IMR-90 (cell line): ENCODE data around the gene CEP128. TPM values are rescaled to one million over a fixed set of nuclear protein-coding genes. Genes with fewer than 3 reads are reported as not detected.

Experiments
- ATAC-seq: fragments of 200-7000 bp; cut with Tn5 transposase; 2 replicates; pipeline ENCODE4 v1.9.1; 2020; ENCODE audit warnings: low read depth, mild to moderate bottlenecking, moderate library complexity
- BruUV-seq: library from RNA; stranded (reverse); fragments of 400-500 nt; replicated peaks from 2 replicates; lab custom pipeline; 2021; lab: Mats Ljungman, UMichigan
- CTCF ChIA-PET: fragments of 300-600 bp; formaldehyde crosslinking; extraction: SDS; loops from one replicate; lab custom pipeline; 2021; ENCODE audit warnings: antibody characterized with exemption; lab: Yijun Ruan, JAX
- POLR2A ChIA-PET: fragments of 300-600 bp; sonication (Branson Sonifier 250); formaldehyde crosslinking; loops from one replicate; lab custom pipeline; 2022; ENCODE audit warnings: antibody characterized with exemption; ENCODE audit not compliant: unreplicated experiment; lab: Charles Lee
- DNase-seq: peaks from one replicate; pipeline ENCODE4 v3.0.0; 2013
- H2AFZ ChIP-seq: replicated peaks from 2 replicates; pipeline ENCODE3; 2013; ENCODE audit warnings: low read length, mild to moderate bottlenecking; ENCODE audit not compliant: poor library complexity
- H2AK5ac ChIP-seq: 2 replicates; pipeline ENCODE4 v1.6.1; 2013; ENCODE audit warnings: low read depth, low read length, inconsistent platforms
- H2AK9ac ChIP-seq: replicated peaks from 2 replicates; pipeline ENCODE3; 2013; ENCODE audit warnings: mild to moderate bottlenecking, low read depth, low read length, moderate library complexity; ENCODE audit not compliant: poor library complexity
- H2BK120ac ChIP-seq: 2 replicates; pipeline ENCODE4 v1.6.1; 2013; ENCODE audit warnings: low read depth, low read length, inconsistent platforms
- H2BK15ac ChIP-seq: 3 replicates; pipeline ENCODE4 v1.6.1; 2013; ENCODE audit warnings: low read depth, low read length, inconsistent platforms
- H2BK20ac ChIP-seq: 2 replicates; pipeline ENCODE4 v1.6.1; 2013; ENCODE audit warnings: low read depth, mild to moderate bottlenecking, inconsistent platforms, low read length, moderate library complexity
- H2BK5ac ChIP-seq: 2 replicates; pipeline ENCODE4 v1.6.1; 2013; ENCODE audit warnings: mild to moderate bottlenecking, low read depth, low read length, inconsistent platforms; ENCODE audit not compliant: poor library complexity, severe bottlenecking
- H3K14ac ChIP-seq: replicated peaks from 2 replicates; pipeline ENCODE4 v1.6.1; 2013; ENCODE audit warnings: low read depth, low read length, inconsistent platforms
- H3K18ac ChIP-seq: 2 replicates; pipeline ENCODE4 v1.6.1; 2013; ENCODE audit warnings: low read depth, low read length, control low read depth
- H3K23ac ChIP-seq: 2 replicates; pipeline ENCODE4 v1.6.1; 2013; ENCODE audit warnings: low read depth, low read length, inconsistent platforms
- H3K27ac ChIP-seq: 2 replicates; pipeline ENCODE4 v1.5.1; 2013; ENCODE audit warnings: mild to moderate bottlenecking, control low read depth, low read length; ENCODE audit not compliant: insufficient read depth
- H3K27me3 ChIP-seq: 2 replicates; pipeline ENCODE4 v1.6.1; 2013; ENCODE audit warnings: low read length; ENCODE audit not compliant: control insufficient read depth, insufficient read depth
- H3K36me3 ChIP-seq: 2 replicates; pipeline ENCODE4 v1.6.1; 2013; ENCODE audit warnings: low read length, mixed read lengths; ENCODE audit not compliant: control insufficient read depth, insufficient read depth
- H3K4ac ChIP-seq: 2 replicates; pipeline ENCODE4 v1.6.1; 2013; ENCODE audit warnings: low read depth, low read length, inconsistent platforms
- H3K4me1 ChIP-seq: 2 replicates; pipeline ENCODE4 v1.6.1; 2013; ENCODE audit warnings: low read length, mixed read lengths; ENCODE audit not compliant: control insufficient read depth, insufficient read depth
- H3K4me2 ChIP-seq: 2 replicates; pipeline ENCODE4 v1.6.1; 2013; ENCODE audit warnings: low read depth, mild to moderate bottlenecking, control low read depth, low read length, moderate library complexity
- H3K4me3 ChIP-seq: 2 replicates; pipeline ENCODE4 v1.5.1; 2013; ENCODE audit warnings: low read depth, mild to moderate bottlenecking, control low read depth, low read length, moderate library complexity; ENCODE audit not compliant: insufficient read depth
- H3K56ac ChIP-seq: 2 replicates; pipeline ENCODE4 v1.6.1; 2013; ENCODE audit warnings: low read length, inconsistent platforms; ENCODE audit not compliant: insufficient read depth; ENCODE audit errors: extremely low read depth
- H3K79me1 ChIP-seq, 2 experiments: 2 replicates each; pipeline ENCODE4 v1.6.1; 2013; ENCODE audit warnings: low read length in 2 of 2, inconsistent platforms in 1 of 2, low read depth in 1 of 2
- H3K9ac ChIP-seq: 2 replicates; pipeline ENCODE4 v1.6.1; 2013; ENCODE audit warnings: low read depth, low read length, control low read depth
- H3K9me1 ChIP-seq: 2 replicates; pipeline ENCODE4 v1.6.1; 2013; ENCODE audit warnings: low read length, inconsistent platforms; ENCODE audit not compliant: insufficient read depth
- H3K9me3 ChIP-seq: 2 replicates; pipeline ENCODE4 v1.6.1; 2013; ENCODE audit warnings: low read length; ENCODE audit not compliant: control insufficient read depth, insufficient read depth
- H4K20me1 ChIP-seq: 2 replicates; pipeline ENCODE4 v1.6.1; 2013; ENCODE audit warnings: low read length, inconsistent platforms; ENCODE audit not compliant: insufficient read depth
- H4K5ac ChIP-seq: 2 replicates; pipeline ENCODE4 v1.6.1; 2013; ENCODE audit warnings: mild to moderate bottlenecking, low read depth, low read length, control low read depth
- H4K8ac ChIP-seq, 2 experiments: 2 replicates each; pipeline ENCODE4 v1.6.1; 2013; ENCODE audit warnings: low read depth in 2 of 2, low read length in 2 of 2, control low read depth in 1 of 2, inconsistent platforms in 1 of 2
- H4K91ac ChIP-seq: 2 replicates; pipeline ENCODE4 v1.6.1; 2013; ENCODE audit warnings: low read depth, low read length, inconsistent platforms; ENCODE audit not compliant: insufficient read depth
- BHLHE40 ChIP-seq: fragments of 150-350 bp; IDR thresholded peaks from 2 replicates; pipeline ENCODE4 v1.6.1; 2016; ENCODE audit warnings: mild to moderate bottlenecking, low read depth, low read length
- CEBPB ChIP-seq: IDR thresholded peaks from 2 replicates; pipeline ENCODE4 v1.6.1; 2012; ENCODE audit warnings: low read depth, low read length, improper control_type of control experiment
- CHD1 ChIP-seq: IDR thresholded peaks from 2 replicates; pipeline ENCODE4 v1.6.1; 2012; ENCODE audit warnings: low read depth, low read length, improper control_type of control experiment
- FOS ChIP-seq: fragments of 150-350 bp; IDR thresholded peaks from 2 replicates; pipeline ENCODE4 v1.6.1; 2016; ENCODE audit warnings: low read depth, low read length
- MAFK ChIP-seq: IDR thresholded peaks from 2 replicates; pipeline ENCODE4 v1.6.1; 2012; ENCODE audit warnings: low read depth, low read length, improper control_type of control experiment
- MAZ ChIP-seq: IDR thresholded peaks from 2 replicates; pipeline ENCODE4 v1.6.1; 2012; ENCODE audit warnings: low read depth, mild to moderate bottlenecking, low read length, improper control_type of control experiment, moderate library complexity, borderline replicate concordance
- MXI1 ChIP-seq: IDR thresholded peaks from 2 replicates; pipeline ENCODE4 v1.6.1; 2012; ENCODE audit warnings: low read depth, mild to moderate bottlenecking, low read length, moderate library complexity, borderline replicate concordance
- RCOR1 ChIP-seq: IDR thresholded peaks from 2 replicates; pipeline ENCODE4 v1.6.1; 2012; ENCODE audit warnings: mild to moderate bottlenecking, low read length, improper control_type of control experiment; ENCODE audit not compliant: insufficient replicate concordance
- RFX5 ChIP-seq: IDR thresholded peaks from 2 replicates; pipeline ENCODE4 v1.8.0; 2012; ENCODE audit warnings: low read depth, mild to moderate bottlenecking, low read length, moderate library complexity
- SMC3 ChIP-seq: fragments of 150-350 bp; IDR thresholded peaks from 2 replicates; pipeline ENCODE4 v1.6.1; 2016; ENCODE audit warnings: low read depth, mild to moderate bottlenecking, antibody characterized with exemption, low read length, moderate library complexity
- WGBS, 2 experiments: methylation state at CpG; one replicate each; pipeline versions ENCODE4 v1.1.5 to v1.1.7; 2013; ENCODE audit warnings: missing lambda C conversion rate in 2 of 2; ENCODE audit not compliant: insufficient read length in 1 of 2; ENCODE audit errors: extremely low coverage in 2 of 2; 5-methylcytosine and 5-hydroxymethylcytosine counted together
- dilution Hi-C: fragments of 300-500 bp; cut with HindIII; formaldehyde crosslinking; loops from one replicate; pipeline ENCODE4 v1.14.3; 2018; ENCODE audit warnings: low sequenced_read_pairs; ENCODE audit not compliant: unreplicated experiment
- in situ Hi-C: fragments of 300-500 bp; cut with MboI; formaldehyde crosslinking; loops from 3 replicates; pipeline ENCODE4 v1.14.3; 2019; ENCODE audit warnings: low sequenced_read_pairs, inconsistent platforms, mixed read lengths
- intact Hi-C: fragments of 100-400 bp; cut with micrococcal nuclease; formaldehyde crosslinking; loops from 2 replicates; pipeline ENCODE4 v1.10.0; 2022
- polyA plus RNA-seq, 3 experiments: library from polyadenylated mRNA; depleted of rRNA; stranded (reverse); fragments of >200 nt; gene quantifications; 2 replicates each; pipeline ENCODE4 v1.2.3, GENCODE V29; 2012; ENCODE audit warnings: low replicate concordance in 1 of 3
- total RNA-seq: library from RNA; depleted of rRNA; stranded (reverse); fragments of >200 nt; gene quantifications from 2 replicates; pipeline ENCODE4 v1.2.3, GENCODE V29; 2012
- TF ChIP-seq, protein P1 (sequence below): conservative IDR thresholded peaks from 2 replicates; pipeline ENCODE4 v1.5.1; 2012; ENCODE audit warnings: mild to moderate bottlenecking, low read depth, low read length, improper control_type of control experiment
- TF ChIP-seq, protein P2 (sequence below): fragments of 150-350 bp; IDR thresholded peaks from 2 replicates; pipeline ENCODE4 v1.6.1; 2016; ENCODE audit warnings: low read depth, mild to moderate bottlenecking, low read length, moderate library complexity, borderline replicate concordance
- TF ChIP-seq, protein P3 (sequence below): fragments of 150-350 bp; IDR thresholded peaks from 2 replicates; pipeline ENCODE4 v1.6.1; 2017; ENCODE audit warnings: mild to moderate bottlenecking, antibody characterized with exemption, low read length, low read depth

CEP128 gene
- total and polyA plus RNA-seq, 2 of the 4 experiments (the other 2 are of a cell fraction) = 1.9 to 5.7 TPM

DNA sequence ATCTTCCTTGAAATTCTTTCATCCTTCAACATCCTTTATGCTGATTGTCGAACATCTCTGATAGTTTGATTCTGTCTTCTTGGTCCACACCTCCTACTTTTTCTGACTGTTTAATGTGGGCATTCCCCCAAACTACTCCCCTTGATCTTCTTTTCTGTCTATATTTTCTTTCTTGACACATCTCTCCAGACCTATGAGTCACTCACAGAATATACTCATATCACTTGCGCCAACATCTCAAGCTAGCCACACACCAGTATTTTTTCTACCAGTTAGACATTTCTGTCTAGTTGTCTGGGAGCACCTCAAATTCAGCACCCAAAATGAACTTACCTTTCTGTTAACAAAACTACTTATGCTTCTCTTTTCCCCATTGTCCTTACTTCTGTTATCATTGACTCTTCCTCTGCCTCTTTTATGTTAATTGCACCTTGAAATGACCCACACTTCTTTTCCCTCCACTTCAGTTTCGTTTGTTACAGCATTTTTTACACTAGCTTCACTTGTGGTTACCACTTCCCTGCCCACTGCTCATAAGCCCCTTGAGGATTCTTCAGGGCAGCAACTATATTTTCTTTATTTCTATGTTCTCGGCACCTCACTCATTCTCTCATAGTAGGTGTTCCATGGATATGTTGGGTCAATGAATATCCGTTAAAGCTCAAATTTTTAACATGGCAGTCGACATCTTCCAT, 47.3 kb upstream of the CEP128 start:
- Histone ChIP-seq H2BK20ac (no peak overlapping the region), H3K9me3 (no peaks in the 10 kb centered on the region), H3K4me1 (no peaks in the 10 kb centered on the region), H3K27ac (no peak overlapping the region), H2BK15ac (no peak overlapping the region), H3K56ac (no peak overlapping the region), H3K79me1 (no peaks in the 10 kb centered on the region), H2BK120ac (no peak overlapping the region), H3K9me1 (no peaks in the 10 kb centered on the region), H3K4ac (no peak overlapping the region), H3K14ac (no peak overlapping the region), H3K36me3 (no peaks in the 10 kb centered on the region), H2AK5ac (no peak overlapping the region), H3K4me3 (no peak overlapping the region), H2AK9ac (no peak overlapping the region), H3K9ac (no peak overlapping the region), H4K20me1 (no peaks in the 10 kb centered on the region), H2BK5ac (no peak overlapping the region), H2AFZ (no peak overlapping the region), H4K91ac (no peak overlapping the region), H3K27me3 (peaks cover 4% of the 10 kb centered on the region), H3K23ac (no peak overlapping the region), H4K5ac (no peak overlapping the region), H3K18ac (no peak overlapping the region), H4K8ac (no peak overlapping the region), H3K4me2 (no peak overlapping the region)
- in situ Hi-C loops (no loop called here), dilution Hi-C loops (no loop called here), intact Hi-C loops (loop anchor here (5.0 kb wide), 1 partner anchor 932 kb away; no protein-coding TSS in a partner anchor)
- TF ChIP-seq BHLHE40 (no peak), FOS (no peak; the same call in 1 of the 2 replicates), CEBPB (no peak), MAFK (no peak), SMC3 (no peak), RFX5 (no peak), MAZ (no peak), MXI1 (no peak), CHD1 (no peak), RCOR1 (no peak)
- TF ChIP-seq, protein P1, sequence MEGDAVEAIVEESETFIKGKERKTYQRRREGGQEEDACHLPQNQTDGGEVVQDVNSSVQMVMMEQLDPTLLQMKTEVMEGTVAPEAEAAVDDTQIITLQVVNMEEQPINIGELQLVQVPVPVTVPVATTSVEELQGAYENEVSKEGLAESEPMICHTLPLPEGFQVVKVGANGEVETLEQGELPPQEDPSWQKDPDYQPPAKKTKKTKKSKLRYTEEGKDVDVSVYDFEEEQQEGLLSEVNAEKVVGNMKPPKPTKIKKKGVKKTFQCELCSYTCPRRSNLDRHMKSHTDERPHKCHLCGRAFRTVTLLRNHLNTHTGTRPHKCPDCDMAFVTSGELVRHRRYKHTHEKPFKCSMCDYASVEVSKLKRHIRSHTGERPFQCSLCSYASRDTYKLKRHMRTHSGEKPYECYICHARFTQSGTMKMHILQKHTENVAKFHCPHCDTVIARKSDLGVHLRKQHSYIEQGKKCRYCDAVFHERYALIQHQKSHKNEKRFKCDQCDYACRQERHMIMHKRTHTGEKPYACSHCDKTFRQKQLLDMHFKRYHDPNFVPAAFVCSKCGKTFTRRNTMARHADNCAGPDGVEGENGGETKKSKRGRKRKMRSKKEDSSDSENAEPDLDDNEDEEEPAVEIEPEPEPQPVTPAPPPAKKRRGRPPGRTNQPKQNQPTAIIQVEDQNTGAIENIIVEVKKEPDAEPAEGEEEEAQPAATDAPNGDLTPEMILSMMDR = no peak
- TF ChIP-seq, protein P2, sequence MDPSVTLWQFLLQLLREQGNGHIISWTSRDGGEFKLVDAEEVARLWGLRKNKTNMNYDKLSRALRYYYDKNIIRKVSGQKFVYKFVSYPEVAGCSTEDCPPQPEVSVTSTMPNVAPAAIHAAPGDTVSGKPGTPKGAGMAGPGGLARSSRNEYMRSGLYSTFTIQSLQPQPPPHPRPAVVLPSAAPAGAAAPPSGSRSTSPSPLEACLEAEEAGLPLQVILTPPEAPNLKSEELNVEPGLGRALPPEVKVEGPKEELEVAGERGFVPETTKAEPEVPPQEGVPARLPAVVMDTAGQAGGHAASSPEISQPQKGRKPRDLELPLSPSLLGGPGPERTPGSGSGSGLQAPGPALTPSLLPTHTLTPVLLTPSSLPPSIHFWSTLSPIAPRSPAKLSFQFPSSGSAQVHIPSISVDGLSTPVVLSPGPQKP = no peak
- TF ChIP-seq, protein P3, sequence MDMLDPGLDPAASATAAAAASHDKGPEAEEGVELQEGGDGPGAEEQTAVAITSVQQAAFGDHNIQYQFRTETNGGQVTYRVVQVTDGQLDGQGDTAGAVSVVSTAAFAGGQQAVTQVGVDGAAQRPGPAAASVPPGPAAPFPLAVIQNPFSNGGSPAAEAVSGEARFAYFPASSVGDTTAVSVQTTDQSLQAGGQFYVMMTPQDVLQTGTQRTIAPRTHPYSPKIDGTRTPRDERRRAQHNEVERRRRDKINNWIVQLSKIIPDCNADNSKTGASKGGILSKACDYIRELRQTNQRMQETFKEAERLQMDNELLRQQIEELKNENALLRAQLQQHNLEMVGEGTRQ = no peak
- peak; percentile 30 for DNase-seq
- 85% methylated on average over 2 of the region's 6 CpGs; no CpG with 5 or more reads in 1 of the 2 experiments for WGBS, 2 experiments
- no peak for ATAC-seq
- BruUV-seq = no TSS peak
- POLR2A ChIA-PET = no interaction called here
- CTCF ChIA-PET = interaction anchor here (1.1 kb wide), 1 partner anchor 15 kb away, joined by 4 read pairs; no protein-coding TSS in a partner anchor
